ENCODE measurements around the gene TRIM71. TPM values are rescaled to one million over a fixed set of nuclear protein-coding genes. Genes with fewer than 3 reads are reported as not detected.

The TRIM71 gene
- total RNA-seq, 3 donors from 2014 or later, result under 0.01 TPM; not detected in 1

GRCh38 chr3:32892625-32893598 is 75.1 kb downstream of the TRIM71 start:
- Histone ChIP-seq H3K4me1 (no peaks in the 10 kb centered on the region), H3K27me3 (peaks cover 0 to 4% of the 10 kb centered on the region in 2 donors), H3K4me3 (no peak overlapping the region), H3K36me3 (no peaks in the 10 kb centered on the region), H3K9me3 (no peaks in the 10 kb centered on the region), H3K27ac (no peak overlapping the region)
- DNase-seq (ENCODE audit: low spot score in 2 of 2), result no peak
- TF ChIP-seq POLR2AphosphoS5 (IDR thresholded peaks at IDR 0.05), result no peak
- intact Hi-C loops (cut with DNase I; ENCODE audit: low total_unique reads), result no loop called here

DNA sequence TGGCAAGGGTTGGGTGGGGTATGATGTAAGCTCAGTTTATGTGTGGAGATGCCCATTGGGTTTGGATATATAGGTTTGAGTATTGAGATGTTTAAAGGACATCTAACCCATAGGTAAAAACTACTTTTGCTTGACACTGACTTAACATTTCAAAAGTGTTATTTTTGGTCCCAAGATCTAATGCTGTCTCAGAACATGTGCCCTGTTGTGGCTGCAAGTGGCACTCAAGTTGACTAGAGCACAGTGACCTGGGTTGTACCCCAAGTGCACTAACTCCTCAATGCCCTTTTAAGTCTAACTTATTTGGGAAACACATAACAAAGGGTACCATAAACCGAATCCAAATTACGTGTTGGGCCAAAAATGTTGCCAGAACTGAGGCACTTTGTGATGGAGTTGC is 77.2 kb downstream of the TRIM71 start:
- TF ChIP-seq POLR2A (IDR thresholded peaks at IDR 0.05) (no peak), POLR2AphosphoS5 (IDR thresholded peaks at IDR 0.05) (no peak)
- TF ChIP-seq, protein P1, sequence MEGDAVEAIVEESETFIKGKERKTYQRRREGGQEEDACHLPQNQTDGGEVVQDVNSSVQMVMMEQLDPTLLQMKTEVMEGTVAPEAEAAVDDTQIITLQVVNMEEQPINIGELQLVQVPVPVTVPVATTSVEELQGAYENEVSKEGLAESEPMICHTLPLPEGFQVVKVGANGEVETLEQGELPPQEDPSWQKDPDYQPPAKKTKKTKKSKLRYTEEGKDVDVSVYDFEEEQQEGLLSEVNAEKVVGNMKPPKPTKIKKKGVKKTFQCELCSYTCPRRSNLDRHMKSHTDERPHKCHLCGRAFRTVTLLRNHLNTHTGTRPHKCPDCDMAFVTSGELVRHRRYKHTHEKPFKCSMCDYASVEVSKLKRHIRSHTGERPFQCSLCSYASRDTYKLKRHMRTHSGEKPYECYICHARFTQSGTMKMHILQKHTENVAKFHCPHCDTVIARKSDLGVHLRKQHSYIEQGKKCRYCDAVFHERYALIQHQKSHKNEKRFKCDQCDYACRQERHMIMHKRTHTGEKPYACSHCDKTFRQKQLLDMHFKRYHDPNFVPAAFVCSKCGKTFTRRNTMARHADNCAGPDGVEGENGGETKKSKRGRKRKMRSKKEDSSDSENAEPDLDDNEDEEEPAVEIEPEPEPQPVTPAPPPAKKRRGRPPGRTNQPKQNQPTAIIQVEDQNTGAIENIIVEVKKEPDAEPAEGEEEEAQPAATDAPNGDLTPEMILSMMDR (IDR thresholded peaks at IDR 0.05), result no peak
- Histone ChIP-seq H3K27me3 (peaks cover 0 to 8% of the 10 kb centered on the region in 2 donors), H3K4me3 (no peak overlapping the region), H3K9me3 (no peaks in the 10 kb centered on the region), H3K36me3 (no peaks in the 10 kb centered on the region), H3K4me1 (no peaks in the 10 kb centered on the region), H3K27ac (no peak overlapping the region)
- DNase-seq (ENCODE audit: low spot score in 2 of 2), result no peak
- intact Hi-C loops (cut with DNase I; ENCODE audit: low total_unique reads), result no loop called here

DNA sequence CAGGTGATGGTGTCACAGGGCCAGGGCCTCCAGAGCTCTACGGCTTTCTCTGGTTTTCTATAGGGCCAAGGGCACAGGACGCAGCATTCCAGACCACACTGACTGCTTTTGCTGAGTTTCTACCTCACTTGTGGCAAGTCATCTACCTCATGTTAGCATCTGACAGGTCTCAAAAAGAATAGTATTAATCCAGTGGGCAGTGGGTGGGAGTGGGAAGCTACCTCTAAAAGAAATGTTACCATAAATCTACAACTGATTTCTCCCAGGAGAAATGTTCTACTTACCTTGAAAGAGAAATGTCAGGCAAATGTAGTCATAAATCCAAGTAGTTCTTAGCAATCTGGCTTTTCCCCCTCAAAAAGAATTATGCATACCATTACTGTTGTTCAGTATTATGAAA is 77.9 kb downstream of the TRIM71 start:
- no peak for DNase-seq (ENCODE audit: low spot score in 2 of 2)
- intact Hi-C loops (cut with DNase I; ENCODE audit: low total_unique reads), result no loop called here

GRCh38 chr3:32896143-32896542 is 78.3 kb downstream of the TRIM71 start:
- Histone ChIP-seq H3K4me3 (no peak overlapping the region), H3K9me3 (no peaks in the 10 kb centered on the region), H3K27me3 (peaks cover 0 to 8% of the 10 kb centered on the region in 2 donors), H3K36me3 (no peaks in the 10 kb centered on the region), H3K27ac (no peak overlapping the region), H3K4me1 (no peaks in the 10 kb centered on the region)
- intact Hi-C loops (cut with DNase I; ENCODE audit: low total_unique reads), result no loop called here
- TF ChIP-seq POLR2A (IDR thresholded peaks at IDR 0.05) (no peak), POLR2AphosphoS5 (IDR thresholded peaks at IDR 0.05) (no peak)
- TF ChIP-seq, protein P1 (IDR thresholded peaks at IDR 0.05), result no peak
- no peak for DNase-seq (ENCODE audit: low spot score in 2 of 2)

More for the DNA sequence above, 77.9 kb downstream of the TRIM71 start:
- Histone ChIP-seq H3K27ac (no peak overlapping the region), H3K9me3 (no peaks in the 10 kb centered on the region), H3K27me3 (peaks cover 0 to 8% of the 10 kb centered on the region in 2 donors), H3K4me1 (no peaks in the 10 kb centered on the region), H3K4me3 (no peak overlapping the region), H3K36me3 (no peaks in the 10 kb centered on the region)
- no peak for TF ChIP-seq POLR2AphosphoS5 (IDR thresholded peaks at IDR 0.05)
- no peak for TF ChIP-seq POLR2A (IDR thresholded peaks at IDR 0.05)
- TF ChIP-seq, protein P1 (IDR thresholded peaks at IDR 0.05), result no peak

- Histone ChIP-seq H3K27ac (no peak overlapping the region), H3K36me3 (no peaks in the 10 kb centered on the region), H3K9me3 (no peaks in the 10 kb centered on the region), H3K4me3 (no peak overlapping the region), H3K27me3 (peaks cover 0 to 8% of the 10 kb centered on the region in 2 donors), H3K4me1 (no peaks in the 10 kb centered on the region)
- DNase-seq (ENCODE audit: low spot score in 2 of 2), result no peak
- intact Hi-C loops (cut with DNase I; ENCODE audit: low total_unique reads), result no loop called here
- TF ChIP-seq, protein P1 (IDR thresholded peaks at IDR 0.05), result no peak
- TF ChIP-seq POLR2A (IDR thresholded peaks at IDR 0.05) (no peak), POLR2AphosphoS5 (IDR thresholded peaks at IDR 0.05) (no peak)
Measured at GRCh38 chr3:32897001-32897601, 79.3 kb downstream of the TRIM71 start.

All from breast epithelium (tissue), 4 donors.